HEK293 (cell line): ENCODE data around the gene RAB3C.

Experiments
- CTCF ChIA-PET: fragments of 350-600 bp; formaldehyde crosslinking; extraction: SDS; loops from one replicate; lab custom pipeline; 2021; ENCODE audit warnings: antibody characterized with exemption; lab: Yijun Ruan, JAX
- POLR2A ChIA-PET: fragments of 300-600 bp; formaldehyde crosslinking; extraction: SDS; loops from one replicate; lab custom pipeline; 2020; ENCODE audit warnings: antibody characterized with exemption, inconsistent platforms; lab: Yijun Ruan, JAX
- H3K27ac ChIP-seq: fragments of 200-500 bp; sonication (Bioruptor generic); 2 replicates; pipeline ENCODE4 v1.5.1; 2014; ENCODE audit warnings: low read depth, low read length, control low read depth, inconsistent platforms; ENCODE audit errors: extremely low read depth
- H3K36me3 ChIP-seq, 2 experiments: fragments of 200-500 bp in 1 of 2; sonication (Bioruptor generic) in 1 of 2; 1 replicate in 1 of 2; 2 replicates in 1 of 2; pipeline ENCODE4 v1.5.1; 2014 to 2017; ENCODE audit warnings: inconsistent platforms in 2 of 2, low read length in 2 of 2; ENCODE audit not compliant: control insufficient read depth in 2 of 2, insufficient read depth in 1 of 2
- H3K4me1 ChIP-seq: fragments of 200-500 bp; sonication (Bioruptor generic); 2 replicates; pipeline ENCODE4 v1.5.1; 2014; ENCODE audit warnings: mild to moderate bottlenecking, low read length, inconsistent platforms; ENCODE audit not compliant: control insufficient read depth, insufficient read depth
- H3K4me3 ChIP-seq: 2 replicates; pipeline ENCODE4 v1.5.1; 2011; ENCODE audit warnings: low read depth, mild to moderate bottlenecking, control low read depth, low read length, moderate library complexity
- H3K9me3 ChIP-seq: fragments of 200-500 bp; sonication (Bioruptor generic); 2 replicates; pipeline ENCODE4 v1.5.1; 2014; ENCODE audit warnings: low read depth, low read length, inconsistent platforms; ENCODE audit not compliant: control insufficient read depth, insufficient read depth
- HOXA7 ChIP-seq: sonication (generic); formaldehyde crosslinking; IDR thresholded peaks from 2 replicates; pipeline ENCODE4 v1.8.1; 2022; ENCODE audit warnings: missing genetic modification reagents, borderline replicate concordance
- PATZ1 ChIP-seq: fragments of 450-650 bp; formaldehyde crosslinking; IDR thresholded peaks from 2 replicates; pipeline ENCODE4 v1.5.1; 2016; ENCODE audit warnings: missing biosample characterization, missing genetic modification characterization
- PRDM10 ChIP-seq: fragments of 450-650 bp; formaldehyde crosslinking; IDR thresholded peaks from 2 replicates; pipeline ENCODE4 v1.5.1; 2016; ENCODE audit warnings: missing biosample characterization, missing genetic modification characterization
- PRDM2 ChIP-seq: fragments of 450-650 bp; formaldehyde crosslinking; IDR thresholded peaks from 2 replicates; pipeline ENCODE4 v1.5.1; 2016; ENCODE audit warnings: missing biosample characterization, missing genetic modification characterization, borderline replicate concordance
- SP7 ChIP-seq: fragments of 450-650 bp; formaldehyde crosslinking; IDR thresholded peaks from 2 replicates; pipeline ENCODE4 v1.5.1; 2016; ENCODE audit warnings: missing biosample characterization, missing genetic modification characterization
- TRIM28 ChIP-seq: IDR thresholded peaks from 2 replicates; pipeline ENCODE4 v1.6.1; 2011; ENCODE audit warnings: low read length, control low read depth, borderline replicate concordance
- ZBTB1 ChIP-seq: fragments of 450-650 bp; formaldehyde crosslinking; IDR thresholded peaks from 2 replicates; pipeline ENCODE4 v1.5.1; 2016; ENCODE audit warnings: missing biosample characterization, missing genetic modification characterization
- ZBTB7A ChIP-seq: fragments of 450-650 bp; formaldehyde crosslinking; IDR thresholded peaks from 2 replicates; pipeline ENCODE4 v1.5.1; 2016; ENCODE audit warnings: low read depth, missing biosample characterization, missing genetic modification characterization
- ZFP41 ChIP-seq: fragments of 450-650 bp; formaldehyde crosslinking; IDR thresholded peaks from 2 replicates; pipeline ENCODE4 v1.5.1; 2016; ENCODE audit warnings: missing biosample characterization, missing genetic modification characterization, borderline replicate concordance
- ZNF114 ChIP-seq: fragments of 450-650 bp; formaldehyde crosslinking; IDR thresholded peaks from 2 replicates; pipeline ENCODE4 v1.5.0; 2017; ENCODE audit warnings: missing biosample characterization, missing genetic modification characterization
- ZNF140 ChIP-seq: fragments of 450-650 bp; formaldehyde crosslinking; IDR thresholded peaks from 2 replicates; pipeline ENCODE4 v1.5.1; 2016; ENCODE audit warnings: missing biosample characterization, missing genetic modification characterization
- ZNF394 ChIP-seq: fragments of 450-650 bp; formaldehyde crosslinking; IDR thresholded peaks from 2 replicates; pipeline ENCODE4 v1.5.1; 2016; ENCODE audit warnings: missing biosample characterization, missing genetic modification characterization, mild to moderate bottlenecking, moderate library complexity, borderline replicate concordance
- ZNF510 ChIP-seq: fragments of 450-650 bp; formaldehyde crosslinking; IDR thresholded peaks from 2 replicates; pipeline ENCODE4 v1.5.1; 2018; ENCODE audit warnings: mild to moderate bottlenecking, missing genetic modification characterization, missing biosample characterization; ENCODE audit not compliant: insufficient replicate concordance
- ZNF571 ChIP-seq: fragments of 450-650 bp; formaldehyde crosslinking; IDR thresholded peaks from 2 replicates; pipeline ENCODE4 v1.5.0; 2017; ENCODE audit warnings: missing biosample characterization, missing genetic modification characterization
- ZNF623 ChIP-seq: fragments of 450-650 bp; formaldehyde crosslinking; IDR thresholded peaks from 2 replicates; pipeline ENCODE4 v1.5.1; 2016; ENCODE audit warnings: missing biosample characterization, missing genetic modification characterization
- ZNF670 ChIP-seq: fragments of 450-650 bp; formaldehyde crosslinking; IDR thresholded peaks from 2 replicates; pipeline ENCODE4 v1.5.1; 2016; ENCODE audit warnings: missing biosample characterization, missing genetic modification characterization, low read depth
- ZNF76 ChIP-seq: fragments of 450-650 bp; formaldehyde crosslinking; IDR thresholded peaks from 2 replicates; pipeline ENCODE4; 2016; ENCODE audit warnings: low read depth, missing biosample characterization, missing genetic modification characterization, borderline replicate concordance

Gene RAB3C

GRCh38 chr5:58544926-58545325 is 37.9 kb upstream of the RAB3C start (continued):
- no peak for TF ChIP-seq PATZ1 (tag by site-specific recombination)
- no peak for TF ChIP-seq HOXA7 (CRISPR knock-in tag)
- TF ChIP-seq ZNF510 = no peak
- TF ChIP-seq ZNF394 (tag by site-specific recombination) = no peak
- TF ChIP-seq, all 188 proteins: peak for 0

DNA sequence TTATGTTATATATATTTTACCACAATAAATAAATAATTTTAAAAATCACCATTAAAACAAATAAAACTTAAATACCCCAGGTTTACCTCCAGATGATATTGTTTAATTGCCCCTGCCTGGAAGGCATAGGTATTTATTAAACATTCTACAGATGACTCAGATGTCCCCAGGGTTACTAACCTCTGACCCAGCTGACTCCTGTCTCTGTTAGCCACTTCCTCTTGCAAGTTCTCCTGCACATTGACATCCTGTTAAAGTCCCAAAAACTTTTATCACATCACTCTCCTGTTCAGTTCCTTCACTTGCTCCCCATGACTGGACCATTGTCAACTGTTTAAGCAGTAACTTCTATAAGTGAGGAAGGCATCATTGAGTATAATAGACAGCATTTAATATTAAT is 37.0 kb upstream of the RAB3C start:
- no peaks in the 10 kb centered on the region for H3K36me3 ChIP-seq
- no peak overlapping the region for H3K4me3 ChIP-seq
- TF ChIP-seq ZNF623 (tag by site-specific recombination) = no peak
- TF ChIP-seq ZNF114 (tag by site-specific recombination) = no peak
- no peak for TF ChIP-seq ZNF140 (tag by site-specific recombination)
- no peak for TF ChIP-seq ZBTB1 (tag by site-specific recombination)
- no peak overlapping the region for H3K27ac ChIP-seq
- ChIA-PET POLR2A (no interaction called here), CTCF (no interaction called here)
- H3K9me3 ChIP-seq = no peaks in the 10 kb centered on the region
- H3K4me1 ChIP-seq = no peaks in the 10 kb centered on the region

- no peak for TF ChIP-seq ZNF76 (tag by site-specific recombination)
- no peak for TF ChIP-seq ZNF670 (tag by site-specific recombination)
- TF ChIP-seq ZBTB7A (tag by site-specific recombination) = no peak
- POLR2A ChIA-PET = no interaction called here
- CTCF ChIA-PET = interaction anchor here (0.7 kb wide), 2 partner anchors 91 to 341 kb away, joined by 3 read pairs; no protein-coding TSS in a partner anchor
Measured at GRCh38 chr5:58548068-58548467, 34.8 kb upstream of the RAB3C start.

DNA sequence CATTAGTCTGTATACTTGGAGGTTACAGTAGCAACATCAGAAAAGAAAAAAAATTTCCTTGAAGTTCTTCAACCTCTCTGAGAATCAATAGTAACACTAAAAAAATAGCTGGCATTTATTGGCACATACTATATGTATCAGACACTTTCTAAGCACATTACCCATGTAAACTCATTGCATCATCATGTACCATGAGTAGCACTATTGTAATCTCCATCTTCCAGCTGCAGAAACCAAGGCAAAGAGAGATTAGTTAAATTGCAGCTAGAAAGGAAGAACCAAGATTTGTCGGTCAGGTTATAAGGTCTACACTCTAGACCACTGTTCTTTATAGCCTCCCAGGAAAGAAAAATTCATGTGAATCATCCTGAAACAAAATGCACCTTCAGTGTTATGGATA is 31.4 kb upstream of the RAB3C start:
- no peaks in the 10 kb centered on the region for H3K36me3 ChIP-seq
- POLR2A ChIA-PET = no interaction called here
- no peak overlapping the region for H3K4me3 ChIP-seq
- H3K9me3 ChIP-seq = no peaks in the 10 kb centered on the region
- H3K27ac ChIP-seq = no peak overlapping the region
- CTCF ChIA-PET = no interaction called here
- H3K4me1 ChIP-seq = no peaks in the 10 kb centered on the region
- TF ChIP-seq ZFP41 (tag by site-specific recombination) (no peak), TRIM28 (no peak), PRDM2 (no peak), SP7 (tag by site-specific recombination) (no peak), ZNF571 (tag by site-specific recombination) (no peak), PRDM10 (no peak)

More at GRCh38 chr5:58548068-58548467, 34.8 kb upstream of the RAB3C start:
- Histone ChIP-seq H3K9me3 (no peaks in the 10 kb centered on the region), H3K27ac (no peak overlapping the region), H3K4me3 (no peak overlapping the region), H3K36me3 (no peaks in the 10 kb centered on the region), H3K4me1 (no peaks in the 10 kb centered on the region)
